ENCODE data around the gene CCDC57.

The CCDC57 gene

DNA sequence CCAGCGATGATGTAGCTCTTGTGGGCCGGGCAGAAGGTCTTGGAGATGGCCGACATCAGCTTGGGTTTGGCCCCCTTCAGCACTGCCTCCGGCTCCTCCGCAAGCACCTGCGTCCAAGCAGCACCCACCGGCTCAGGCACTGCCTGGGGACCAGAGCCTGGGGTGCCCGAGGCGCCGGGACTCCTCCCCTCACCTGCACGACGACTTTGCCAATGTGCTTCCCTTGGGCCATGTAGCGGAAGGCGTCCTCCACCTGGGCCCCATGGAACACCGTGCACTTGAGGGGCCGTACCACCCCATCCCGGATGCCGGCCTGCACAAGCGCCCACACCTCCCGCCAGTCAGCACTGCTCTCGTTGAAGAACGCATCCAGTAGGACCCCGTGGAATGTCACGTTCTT is 129.6 kb downstream of the CCDC57 start:
- Mint-ChIP-seq H3K4me1 (ENCODE audit: low read depth) (peaks cover 2% of the 10 kb centered on the region), H3K4me3 (no peak overlapping the region), H3K36me3 (ENCODE audit: low read depth) (peaks cover 90% of the 10 kb centered on the region), H3K27me3 (no peaks in the 10 kb centered on the region), H3K27ac (no peak overlapping the region), H3K9me3 (no peaks in the 10 kb centered on the region)
- no peak for DNase-seq

DNA sequence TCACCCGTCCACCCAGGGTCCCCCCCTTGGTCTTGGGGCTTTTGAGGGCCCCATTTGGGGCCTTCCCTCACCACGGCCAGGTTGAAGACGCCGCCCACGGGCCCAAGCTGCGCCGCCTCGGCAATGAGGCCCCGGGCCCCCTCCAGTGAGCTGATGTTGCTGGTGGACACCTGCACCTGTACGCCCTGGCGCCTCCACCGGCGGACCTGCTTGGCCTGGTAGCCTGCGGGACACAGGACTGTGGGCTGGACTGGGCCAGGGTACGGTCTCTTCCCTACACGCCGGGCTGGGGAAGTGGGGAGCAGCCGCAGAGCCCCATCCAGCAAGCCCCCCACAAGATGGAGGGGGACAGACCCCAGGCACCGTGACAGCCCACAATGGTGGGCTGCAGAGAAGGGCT is 130.2 kb downstream of the CCDC57 start:
- no peaks in the 10 kb centered on the region for H3K27me3 Mint-ChIP-seq
- no peak overlapping the region for H3K27ac Mint-ChIP-seq
- H3K4me1 Mint-ChIP-seq (ENCODE audit: low read depth), result peaks cover 2% of the 10 kb centered on the region
- peaks cover 90% of the 10 kb centered on the region for H3K36me3 Mint-ChIP-seq (ENCODE audit: low read depth)
- H3K4me3 Mint-ChIP-seq, result no peak overlapping the region
- DNase-seq, result no peak
- H3K9me3 Mint-ChIP-seq, result no peaks in the 10 kb centered on the region

DNA sequence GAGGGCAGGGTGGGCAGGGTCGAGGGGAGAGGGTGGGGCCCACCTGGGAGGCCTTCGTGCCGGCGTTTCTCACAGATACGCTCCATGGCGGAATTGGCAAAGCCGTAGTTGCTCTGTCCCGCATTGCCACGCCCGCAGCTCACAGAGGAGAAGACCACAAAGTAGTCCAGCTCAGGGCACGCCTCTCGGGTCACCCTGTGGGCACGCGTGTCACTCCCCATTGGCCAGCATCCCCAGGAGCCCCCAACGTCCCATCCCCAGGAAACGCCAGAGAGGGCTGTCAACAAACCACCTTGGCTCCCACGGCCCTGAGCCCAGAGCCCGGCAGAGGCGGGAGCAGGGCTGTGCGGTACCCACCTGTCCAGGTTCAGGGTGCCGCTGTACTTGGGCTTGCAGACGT is 130.7 kb downstream of the CCDC57 start:
- Mint-ChIP-seq H3K9me3 (no peaks in the 10 kb centered on the region), H3K27me3 (no peaks in the 10 kb centered on the region), H3K27ac (no peak overlapping the region), H3K4me1 (ENCODE audit: low read depth) (peaks cover 2% of the 10 kb centered on the region), H3K4me3 (no peak overlapping the region), H3K36me3 (ENCODE audit: low read depth) (peaks cover 86% of the 10 kb centered on the region)
- no peak for DNase-seq

DNA sequence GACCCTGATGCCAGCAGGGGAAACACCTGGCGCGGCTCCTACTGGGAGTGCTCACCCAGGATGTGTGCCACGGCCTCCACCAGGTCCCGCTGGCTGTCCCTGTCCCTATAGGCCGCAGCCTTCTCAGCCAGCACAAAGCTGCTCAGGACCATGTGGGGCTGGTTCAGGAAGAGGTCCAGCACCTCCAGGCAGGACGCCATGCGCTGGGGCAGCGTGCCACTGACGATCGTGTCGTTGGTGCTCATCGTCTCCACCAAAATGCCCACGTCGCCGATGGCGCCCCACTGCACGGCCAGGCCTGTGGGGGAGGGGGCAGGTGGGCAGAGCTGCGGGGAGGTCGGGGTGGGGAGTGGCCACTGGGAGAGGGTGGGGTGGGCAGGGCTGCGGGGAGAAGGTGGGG is 131.1 kb downstream of the CCDC57 start:
- H3K27me3 Mint-ChIP-seq, result no peaks in the 10 kb centered on the region

DNA sequence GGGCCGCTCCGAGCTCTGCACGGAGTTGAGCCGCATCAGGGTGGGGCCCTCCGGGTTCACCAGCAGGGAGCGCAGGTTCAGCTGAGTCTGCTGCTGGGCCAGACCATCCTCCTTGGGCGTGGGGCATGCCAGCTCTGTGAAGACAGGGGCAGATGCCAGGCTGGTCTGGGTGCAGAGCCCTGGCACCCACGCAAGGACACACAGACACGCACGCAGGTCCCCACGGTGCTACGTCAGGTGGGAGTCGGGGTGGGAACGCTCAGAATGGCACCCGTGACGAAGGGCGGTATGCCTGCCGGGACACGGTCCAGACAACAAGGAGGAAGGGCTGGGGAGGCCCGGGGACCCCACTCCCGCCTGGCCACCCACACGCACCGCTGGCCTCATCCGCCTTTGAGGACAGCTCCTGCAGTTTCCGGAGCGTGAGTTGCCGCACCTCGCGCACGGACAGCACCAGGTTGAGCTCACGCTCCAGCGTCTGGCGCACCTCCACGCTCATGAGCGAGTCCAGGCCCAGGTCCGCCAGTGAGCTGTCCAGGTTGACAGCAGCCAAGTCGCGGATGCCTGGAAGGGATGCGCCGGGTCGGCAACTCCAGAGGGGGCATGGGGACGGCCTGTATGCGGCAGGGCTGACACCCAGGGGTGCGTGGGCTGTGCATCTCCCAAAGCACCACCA is 131.7 kb downstream of the CCDC57 start:
- Mint-ChIP-seq H3K4me3 (no peak overlapping the region), H3K9me3 (no peaks in the 10 kb centered on the region), H3K27ac (no peak overlapping the region), H3K36me3 (ENCODE audit: low read depth) (peaks cover 76% of the 10 kb centered on the region), H3K27me3 (no peaks in the 10 kb centered on the region), H3K4me1 (ENCODE audit: low read depth) (peaks cover 2% of the 10 kb centered on the region)
- DNase-seq, result no peak

More for the DNA sequence above, 131.1 kb downstream of the CCDC57 start:
- no peak for DNase-seq
- H3K9me3 Mint-ChIP-seq, result no peaks in the 10 kb centered on the region
- peaks cover 2% of the 10 kb centered on the region for H3K4me1 Mint-ChIP-seq (ENCODE audit: low read depth)
- H3K27ac Mint-ChIP-seq, result no peak overlapping the region
- H3K36me3 Mint-ChIP-seq (ENCODE audit: low read depth), result peaks cover 82% of the 10 kb centered on the region
- H3K4me3 Mint-ChIP-seq, result no peak overlapping the region

DNA sequence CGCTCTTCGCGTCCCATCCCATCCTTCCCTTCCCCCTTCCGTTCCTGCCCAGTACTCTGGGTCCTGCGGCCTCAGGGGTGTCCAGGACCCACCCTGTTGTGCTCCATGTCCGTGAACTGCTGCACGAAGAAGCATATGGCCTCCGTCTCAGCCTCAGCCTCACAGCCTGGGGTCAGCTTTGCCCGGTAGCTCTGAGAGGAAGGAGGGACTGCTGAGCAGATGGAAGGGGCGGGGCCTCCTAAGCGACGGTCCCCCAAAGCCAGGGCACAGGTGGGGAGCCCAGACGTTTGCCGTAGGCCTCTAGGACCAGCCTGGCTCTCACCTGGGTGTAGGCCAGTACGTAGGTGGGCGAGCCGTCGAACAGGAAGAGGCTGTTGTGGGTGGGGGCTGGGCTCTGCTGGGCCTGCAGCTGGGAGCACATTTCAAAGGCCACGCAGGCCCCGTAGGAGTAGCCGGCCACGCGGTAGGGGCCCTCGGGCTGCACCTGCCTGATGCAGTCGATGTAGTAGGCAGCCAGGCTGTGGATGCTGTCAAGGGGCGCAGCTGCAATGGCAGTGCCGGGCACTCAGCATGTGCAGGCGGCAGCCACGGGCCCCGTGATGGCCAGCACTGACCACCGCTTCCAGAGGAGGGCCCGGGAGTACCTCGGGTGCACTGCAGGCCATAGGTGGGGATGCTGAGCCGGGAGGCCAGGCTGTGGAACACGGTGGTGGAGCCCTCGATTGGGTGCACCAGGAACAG is 132.4 kb downstream of the CCDC57 start:
- H3K4me3 Mint-ChIP-seq, result no peak overlapping the region
- H3K4me1 Mint-ChIP-seq (ENCODE audit: low read depth), result peaks cover 2% of the 10 kb centered on the region
- no peak overlapping the region for H3K27ac Mint-ChIP-seq
- H3K27me3 Mint-ChIP-seq, result no peaks in the 10 kb centered on the region
- H3K9me3 Mint-ChIP-seq, result no peaks in the 10 kb centered on the region
- DNase-seq, result no peak
- H3K36me3 Mint-ChIP-seq (ENCODE audit: low read depth), result peaks cover 72% of the 10 kb centered on the region

DNA sequence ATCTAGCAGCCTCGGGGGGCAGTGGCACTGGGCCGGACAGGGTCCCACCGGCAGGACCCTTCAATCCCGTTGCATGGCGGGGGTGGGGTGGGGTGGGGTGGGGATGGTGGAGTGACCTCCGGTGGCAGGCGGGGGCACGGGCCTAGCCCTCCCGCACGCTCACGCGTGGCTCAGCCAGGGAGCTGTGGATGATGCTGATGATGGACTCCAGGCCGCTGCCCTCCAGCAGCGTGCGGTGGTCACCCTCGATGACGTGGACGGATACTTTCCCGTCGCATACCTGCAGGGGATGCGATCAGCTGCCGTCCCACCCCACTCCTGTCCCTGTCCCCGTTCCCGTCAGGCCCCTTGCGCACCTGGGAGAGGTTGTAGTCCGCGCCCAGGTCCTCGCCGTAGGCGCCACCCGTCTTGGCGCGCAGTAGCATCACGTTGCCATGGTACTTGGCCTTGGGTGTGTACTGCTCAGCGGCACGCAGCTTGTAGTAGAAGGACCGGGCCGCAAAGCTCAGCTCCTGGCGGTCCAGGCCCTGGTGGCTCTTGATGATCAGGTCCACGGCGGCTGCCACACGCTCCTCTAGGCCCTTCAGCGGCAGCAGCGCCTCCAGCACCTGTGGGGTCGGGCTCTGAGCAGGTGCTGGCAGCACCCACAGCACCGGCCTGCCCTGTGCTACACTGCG is 133.5 kb downstream of the CCDC57 start:
- Mint-ChIP-seq H3K4me1 (ENCODE audit: low read depth) (peaks cover 2% of the 10 kb centered on the region), H3K36me3 (ENCODE audit: low read depth) (peaks cover 63% of the 10 kb centered on the region)

DNA sequence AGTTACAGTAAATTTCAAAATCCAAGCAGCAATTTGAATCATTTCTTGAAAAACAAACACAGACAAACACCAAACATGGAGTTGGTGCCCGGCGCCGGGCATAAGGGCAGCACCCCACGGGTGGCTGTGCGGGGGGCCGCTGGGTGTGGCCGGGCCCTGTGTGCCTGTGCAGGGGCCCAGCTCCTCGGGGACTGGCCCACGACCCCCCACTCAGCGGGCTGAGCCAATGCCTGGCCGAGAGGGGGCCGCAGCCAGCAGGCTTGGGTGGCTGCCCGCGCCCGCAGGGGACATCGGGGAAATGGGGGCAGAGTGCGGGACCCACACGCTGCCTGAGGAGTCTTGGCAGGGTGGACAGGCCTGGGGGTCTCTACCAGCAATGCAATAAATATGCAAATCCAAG is 134.2 kb downstream of the CCDC57 start:
- Mint-ChIP-seq H3K4me1 (ENCODE audit: low read depth) (peaks cover 2% of the 10 kb centered on the region), H3K27me3 (no peaks in the 10 kb centered on the region), H3K36me3 (ENCODE audit: low read depth) (peaks cover 57% of the 10 kb centered on the region), H3K27ac (peak overlapping the region; percentile 56), H3K9me3 (no peaks in the 10 kb centered on the region), H3K4me3 (no peak overlapping the region)
- no peak for DNase-seq

More for the DNA sequence above, 133.5 kb downstream of the CCDC57 start:
- Mint-ChIP-seq H3K9me3 (no peaks in the 10 kb centered on the region), H3K27me3 (no peaks in the 10 kb centered on the region), H3K4me3 (no peak overlapping the region), H3K27ac (no peak overlapping the region)
- DNase-seq, result no peak

DNA sequence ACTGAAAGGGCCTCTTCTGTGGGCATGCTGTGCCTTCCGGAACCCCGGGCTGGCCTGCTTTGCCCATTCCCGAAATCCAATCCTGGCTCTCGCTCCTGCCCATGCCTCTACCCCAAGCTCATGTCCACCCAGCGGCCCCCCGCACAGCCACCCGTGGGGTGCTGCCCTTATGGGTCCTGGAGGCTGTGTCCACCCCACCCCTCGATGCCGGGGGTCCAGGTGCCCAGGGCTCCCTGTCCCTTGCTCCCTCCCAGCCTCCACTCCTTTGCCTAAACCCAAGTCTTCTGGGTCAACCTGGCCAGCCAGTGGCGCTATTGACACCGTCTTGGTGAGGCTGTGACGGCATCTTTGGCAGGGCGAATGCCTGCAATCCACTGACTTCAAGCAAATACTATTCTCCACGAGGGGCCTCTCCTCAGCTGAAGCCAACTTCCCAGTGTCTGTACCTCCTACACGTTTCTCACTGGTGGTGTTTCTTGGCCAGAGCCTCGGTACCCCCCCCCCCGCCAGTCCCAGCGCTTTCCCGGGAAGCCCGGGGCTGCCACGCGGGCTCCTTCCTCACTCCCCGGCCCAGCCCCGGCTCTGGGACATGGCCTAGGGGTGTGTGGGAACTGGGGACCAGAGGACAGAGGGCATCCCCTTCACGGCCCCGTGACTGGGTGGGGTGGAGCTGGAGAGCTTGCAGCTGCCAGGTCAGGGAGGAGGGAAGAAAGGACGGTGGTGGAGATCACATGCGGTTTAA is 134.9 kb downstream of the CCDC57 start:
- Mint-ChIP-seq H3K36me3 (ENCODE audit: low read depth) (peaks cover 50% of the 10 kb centered on the region), H3K4me1 (ENCODE audit: low read depth) (peaks cover 2% of the 10 kb centered on the region), H3K27ac (peak overlapping the region; percentile 56), H3K9me3 (no peaks in the 10 kb centered on the region), H3K4me3 (no peak overlapping the region), H3K27me3 (no peaks in the 10 kb centered on the region)
- no peak for DNase-seq

DNA sequence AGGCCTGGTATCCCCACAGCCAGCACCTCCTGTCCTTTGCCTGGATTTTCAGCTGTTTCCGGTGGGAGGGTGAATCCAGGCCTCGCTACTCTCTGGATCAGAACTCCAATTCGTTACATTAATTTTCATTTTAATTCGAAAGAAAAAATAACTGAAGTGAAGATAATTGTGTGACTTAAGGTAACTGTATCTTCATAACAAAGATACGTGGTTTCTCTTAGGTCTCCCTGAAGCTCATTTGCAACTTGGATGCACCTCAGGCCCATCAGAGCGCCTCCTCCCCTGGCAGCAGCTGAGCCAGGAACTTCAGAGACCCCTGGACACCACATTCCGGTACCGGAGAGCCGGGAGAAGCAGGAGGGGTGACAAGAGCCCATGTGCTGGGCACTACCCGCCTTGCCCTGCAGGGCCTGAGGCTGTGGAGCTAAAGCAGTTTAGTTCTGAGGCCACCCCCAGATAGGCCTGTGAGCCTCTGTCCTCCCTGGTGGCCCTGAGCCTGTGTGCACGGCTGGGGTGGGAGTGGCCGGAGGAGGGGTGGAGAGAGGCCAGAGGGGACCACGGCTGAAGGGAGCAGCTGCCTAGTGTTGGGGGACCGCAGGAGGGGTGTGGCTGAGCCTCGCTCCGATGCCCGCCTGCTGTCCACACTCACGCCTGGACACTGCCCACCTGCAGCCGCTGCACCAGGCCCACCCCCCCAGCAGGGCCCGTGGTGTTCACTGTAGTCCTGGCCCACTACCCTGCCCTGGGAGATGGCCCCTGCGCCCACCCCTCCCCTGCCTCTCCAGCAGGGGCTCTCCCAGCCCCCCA is 135.7 kb downstream of the CCDC57 start:
- Mint-ChIP-seq H3K27ac (no peak overlapping the region), H3K4me3 (no peak overlapping the region)

DNA sequence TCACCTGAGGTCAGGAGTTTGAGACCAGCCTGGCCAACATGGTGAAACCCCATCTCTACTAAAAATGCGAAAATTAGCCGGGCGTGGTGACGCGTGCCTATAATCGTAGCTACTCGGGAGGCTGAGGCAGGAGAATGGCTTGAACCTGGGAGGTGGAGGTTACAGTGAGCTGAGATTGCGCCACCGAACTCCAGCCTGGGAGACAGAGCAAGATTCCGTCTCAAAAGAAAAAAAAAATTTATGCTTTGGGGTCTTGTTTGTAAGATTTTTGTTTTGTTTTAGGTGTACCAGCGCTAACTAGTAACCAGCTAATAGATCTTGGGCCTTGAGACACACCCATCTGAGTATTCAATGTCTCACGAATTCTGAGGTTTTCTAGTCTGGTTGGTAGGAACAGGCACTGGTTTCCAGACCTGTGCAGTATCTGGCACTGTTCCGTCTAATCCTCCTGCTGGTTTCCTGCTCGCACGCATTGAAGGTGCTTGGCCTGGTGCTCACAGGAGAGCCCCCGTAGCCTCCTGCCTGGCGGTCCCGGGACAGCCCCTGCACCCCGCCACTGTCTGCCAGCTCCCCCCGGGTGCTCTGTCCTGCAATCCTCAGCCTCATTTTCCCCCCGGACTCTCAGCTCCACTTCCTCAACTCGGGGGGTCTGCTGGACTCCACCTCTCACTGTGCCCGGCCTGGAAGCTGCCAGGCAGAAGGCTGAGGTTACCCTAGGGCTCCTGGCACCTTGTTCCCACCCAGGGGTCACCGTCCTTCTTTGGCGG is 136.4 kb downstream of the CCDC57 start:
- Mint-ChIP-seq H3K36me3 (ENCODE audit: low read depth) (peaks cover 35% of the 10 kb centered on the region), H3K27ac (no peak overlapping the region), H3K4me3 (no peak overlapping the region), H3K9me3 (no peaks in the 10 kb centered on the region), H3K4me1 (ENCODE audit: low read depth) (peaks cover 2% of the 10 kb centered on the region), H3K27me3 (no peaks in the 10 kb centered on the region)
- no peak for DNase-seq

More for the DNA sequence above, 135.7 kb downstream of the CCDC57 start:
- Mint-ChIP-seq H3K27me3 (no peaks in the 10 kb centered on the region), H3K9me3 (no peaks in the 10 kb centered on the region), H3K36me3 (ENCODE audit: low read depth) (peaks cover 42% of the 10 kb centered on the region), H3K4me1 (ENCODE audit: low read depth) (peaks cover 2% of the 10 kb centered on the region)
- no peak for DNase-seq

DNA sequence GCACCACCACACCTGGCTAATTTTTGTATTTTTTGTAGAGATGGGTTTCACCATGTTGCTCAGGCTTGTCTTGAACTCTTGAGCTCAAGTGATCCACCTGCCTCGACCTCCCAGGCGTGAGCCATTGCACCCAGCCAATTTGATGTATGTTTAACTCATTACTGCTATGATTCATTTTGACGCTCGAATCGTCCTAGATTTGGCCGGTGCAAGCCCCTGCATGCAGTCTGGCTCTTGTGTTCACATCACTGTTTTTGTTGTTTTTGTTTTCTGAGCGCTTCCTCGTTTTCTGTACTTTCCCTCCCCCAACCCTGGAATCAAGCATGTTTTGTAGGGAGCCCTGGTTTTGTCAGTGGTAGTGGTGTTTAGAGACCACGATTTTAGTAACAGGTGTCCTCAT is 139.2 kb downstream of the CCDC57 start:
- Mint-ChIP-seq H3K9me3 (no peaks in the 10 kb centered on the region), H3K27ac (peak overlapping the region; percentile 4), H3K36me3 (ENCODE audit: low read depth) (peaks cover 10% of the 10 kb centered on the region), H3K27me3 (no peaks in the 10 kb centered on the region), H3K4me3 (no peak overlapping the region), H3K4me1 (ENCODE audit: low read depth) (peaks cover 2% of the 10 kb centered on the region)
- no peak for DNase-seq

DNA sequence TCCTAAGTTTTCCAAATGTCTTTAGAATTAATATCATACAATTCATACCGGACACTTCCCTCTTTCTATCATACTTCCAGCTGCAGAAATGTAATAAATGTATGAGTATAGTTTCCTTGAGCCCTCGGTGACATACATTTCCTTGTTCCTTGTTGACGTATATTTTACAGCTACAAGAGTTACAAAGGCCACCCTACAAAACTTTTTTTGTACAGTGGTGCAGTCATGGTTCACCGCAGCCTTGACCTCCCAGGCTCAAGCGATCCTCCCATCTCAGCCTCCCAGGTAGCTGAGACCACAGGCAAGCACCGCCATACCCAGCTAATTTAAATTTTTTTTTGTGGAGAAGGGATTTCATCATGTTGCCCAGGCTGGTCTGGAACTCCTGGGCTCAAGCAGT is 139.8 kb downstream of the CCDC57 start:
- H3K27me3 Mint-ChIP-seq, result no peaks in the 10 kb centered on the region
- no peaks in the 10 kb centered on the region for H3K4me1 Mint-ChIP-seq (ENCODE audit: low read depth)
- peaks cover 5% of the 10 kb centered on the region for H3K36me3 Mint-ChIP-seq (ENCODE audit: low read depth)
- H3K4me3 Mint-ChIP-seq, result no peak overlapping the region
- DNase-seq, result no peak
- no peaks in the 10 kb centered on the region for H3K9me3 Mint-ChIP-seq
- no peak overlapping the region for H3K27ac Mint-ChIP-seq
